ENCODE data around the gene TRIM10.
"Not testable (repeated sequence)": the region's sequence is repeated elsewhere in the genome, so short reads cannot be mapped to it uniquely, and the experiment has no call there.

TRIM10 gene

DNA sequence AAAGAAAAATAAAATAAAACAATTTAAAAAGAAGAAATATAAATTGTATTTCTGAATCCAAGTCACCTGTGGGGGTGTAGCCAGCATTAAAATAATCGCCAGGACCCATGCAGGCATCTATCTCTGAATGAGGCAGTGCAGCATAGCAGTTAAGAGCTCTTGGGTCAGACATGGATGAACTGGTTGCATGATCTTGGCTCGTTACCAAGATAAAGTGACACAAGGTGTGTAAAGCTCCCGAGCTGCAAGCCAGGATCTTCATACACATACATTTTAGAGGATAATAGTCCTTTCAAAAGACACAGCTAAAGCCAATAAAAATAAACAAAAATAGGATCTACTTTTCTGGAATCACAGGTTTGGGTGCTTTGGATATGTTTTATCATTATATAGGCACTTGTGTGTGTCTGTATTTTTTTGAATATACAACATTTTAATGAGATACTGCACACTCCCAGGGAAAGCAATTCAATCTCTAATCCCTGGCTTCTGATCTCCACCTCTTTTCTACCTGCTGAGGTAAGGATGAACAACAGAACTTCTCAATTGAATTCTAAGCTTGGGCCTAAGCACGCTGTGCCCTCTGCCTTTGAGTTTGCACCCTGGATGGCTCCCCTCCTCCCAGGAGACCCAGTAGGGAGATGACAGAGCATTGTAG, 8.9 kb downstream of the TRIM10 start:
- H3K4me1 Mint-ChIP-seq (ENCODE audit: low read depth) = peaks cover 3% of the 10 kb centered on the region
- H3K36me3 Mint-ChIP-seq = no peaks in the 10 kb centered on the region
- peaks cover 25% of the 10 kb centered on the region for H3K27me3 Mint-ChIP-seq

DNA sequence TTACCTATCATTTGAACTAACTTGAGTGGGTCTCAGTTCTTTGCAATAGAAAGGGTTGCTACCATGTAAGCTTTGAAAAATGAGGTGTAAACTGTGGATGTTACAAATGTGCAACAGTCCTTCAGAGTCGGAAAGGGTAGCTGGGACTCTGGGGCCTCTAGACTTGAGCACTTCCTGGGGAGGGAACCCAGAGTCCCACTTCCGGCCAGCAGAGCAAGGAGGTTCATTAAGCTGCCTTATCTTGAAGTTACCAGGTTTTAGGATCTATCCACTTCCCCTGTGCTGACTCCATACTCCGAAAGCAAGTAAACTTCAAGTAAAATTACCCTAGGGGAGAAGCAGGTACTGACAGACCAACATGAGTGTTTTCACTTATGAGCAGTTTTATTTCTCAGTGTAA, 9.4 kb downstream of the TRIM10 start:
- Mint-ChIP-seq H3K9me3 (ENCODE audit: low read depth) (no peaks in the 10 kb centered on the region), H3K4me3 (no peak overlapping the region), H3K36me3 (no peaks in the 10 kb centered on the region), H3K27ac (no peak overlapping the region), H3K27me3 (peaks cover 25% of the 10 kb centered on the region), H3K4me1 (ENCODE audit: low read depth) (peaks cover 3% of the 10 kb centered on the region)

More for the DNA sequence above, 8.9 kb downstream of the TRIM10 start:
- H3K27ac Mint-ChIP-seq = no peak overlapping the region
- no peaks in the 10 kb centered on the region for H3K9me3 Mint-ChIP-seq (ENCODE audit: low read depth)
- no peak overlapping the region for H3K4me3 Mint-ChIP-seq

DNA sequence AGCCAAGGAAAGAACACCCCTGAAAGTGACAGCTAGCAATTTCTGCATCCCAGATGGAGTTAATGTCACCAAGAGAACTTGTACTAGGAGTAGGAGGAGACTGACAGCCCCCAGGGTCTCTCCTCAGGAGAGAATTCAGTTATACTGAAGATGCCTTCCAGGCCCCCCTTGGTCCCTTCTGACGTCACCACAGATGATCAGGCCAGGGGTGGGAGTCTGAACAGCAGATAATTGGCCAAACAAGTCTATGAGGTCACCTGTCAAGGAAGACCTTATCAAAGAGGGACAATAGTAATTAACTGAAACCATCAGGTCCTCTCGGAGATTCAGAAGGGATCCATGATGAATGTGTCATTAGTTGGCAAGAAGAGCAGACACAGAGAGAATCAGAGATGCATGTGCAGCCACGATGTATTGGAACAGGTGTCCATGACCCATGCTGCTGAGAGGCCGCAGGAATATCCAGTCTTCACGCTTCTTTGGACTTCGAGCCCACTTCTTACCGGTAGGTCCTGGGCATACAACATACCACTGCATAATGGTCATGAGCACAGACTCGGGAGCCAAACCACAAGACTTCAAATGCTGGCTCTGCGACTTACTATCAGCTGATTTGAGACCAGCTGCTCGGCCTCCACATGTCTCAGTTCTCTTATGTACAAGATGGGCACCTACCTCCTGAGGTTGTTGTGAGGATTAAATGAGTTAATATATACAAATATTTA, 10.2 kb downstream of the TRIM10 start:
- Mint-ChIP-seq H3K27ac (no peak overlapping the region), H3K4me3 (no peak overlapping the region), H3K36me3 (no peaks in the 10 kb centered on the region), H3K9me3 (ENCODE audit: low read depth) (no peaks in the 10 kb centered on the region), H3K4me1 (ENCODE audit: low read depth) (peaks cover 3% of the 10 kb centered on the region), H3K27me3 (peaks cover 22% of the 10 kb centered on the region)

DNA sequence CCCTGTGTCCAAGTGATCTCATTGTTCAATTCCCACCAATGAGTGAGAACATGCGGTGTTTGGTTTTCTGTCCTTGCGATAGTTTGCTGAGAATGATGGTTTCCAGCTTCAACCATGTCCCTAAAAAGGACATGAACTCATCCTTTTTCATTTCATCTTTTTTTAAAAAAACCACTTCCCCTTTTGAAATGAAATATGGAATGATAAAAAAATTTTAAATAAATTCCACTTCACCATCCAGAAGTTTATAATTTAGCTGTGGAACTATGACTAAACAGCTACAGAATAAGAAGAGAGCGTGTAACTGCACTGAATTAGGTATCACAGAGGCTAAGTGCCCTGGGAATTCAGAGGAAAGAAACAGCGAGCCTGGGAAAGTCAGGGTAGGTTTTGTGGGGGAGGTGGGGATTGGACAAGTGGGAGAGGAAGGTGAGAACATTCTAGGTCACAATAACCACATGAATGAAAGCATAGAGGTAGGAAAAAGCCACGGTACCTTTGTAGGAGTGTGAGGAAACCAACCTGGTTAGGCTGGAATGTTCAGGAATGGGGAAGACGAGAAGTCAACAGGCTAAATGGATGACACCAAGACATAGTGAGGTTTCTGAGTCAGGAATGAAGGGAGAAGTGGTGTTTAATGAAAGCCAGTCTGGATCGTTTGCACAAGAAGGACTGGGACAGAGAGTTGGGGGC, 11.0 kb downstream of the TRIM10 start:
- no peaks in the 10 kb centered on the region for H3K36me3 Mint-ChIP-seq
- peaks cover 22% of the 10 kb centered on the region for H3K27me3 Mint-ChIP-seq
- H3K4me3 Mint-ChIP-seq = no peak overlapping the region
- no peaks in the 10 kb centered on the region for H3K9me3 Mint-ChIP-seq (ENCODE audit: low read depth)
- peaks cover 3% of the 10 kb centered on the region for H3K4me1 Mint-ChIP-seq (ENCODE audit: low read depth)
- no peak overlapping the region for H3K27ac Mint-ChIP-seq

DNA sequence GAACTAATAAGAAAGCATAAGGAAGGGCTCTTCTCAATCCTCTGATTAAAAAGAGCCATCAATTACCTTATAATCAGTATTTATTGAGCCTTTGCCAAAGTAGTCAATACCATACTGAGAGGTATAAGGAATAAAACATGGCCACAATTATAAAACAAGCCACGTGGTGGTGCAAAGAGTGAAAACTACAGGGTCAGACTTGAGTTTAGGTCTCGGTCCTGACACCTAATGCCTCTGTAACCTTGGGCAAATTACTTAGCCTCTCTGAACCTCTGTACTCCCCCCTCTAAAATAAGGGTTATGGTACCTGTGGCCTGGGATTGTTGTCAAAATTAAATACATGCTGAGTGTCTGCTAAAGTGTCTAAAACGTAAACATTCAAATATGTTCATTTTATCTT, 11.8 kb downstream of the TRIM10 start:
- H3K9me3 Mint-ChIP-seq (ENCODE audit: low read depth) = no peaks in the 10 kb centered on the region
- no peak overlapping the region for H3K4me3 Mint-ChIP-seq
- H3K27ac Mint-ChIP-seq = no peak overlapping the region
- H3K36me3 Mint-ChIP-seq = no peaks in the 10 kb centered on the region
- peaks cover 25% of the 10 kb centered on the region for H3K27me3 Mint-ChIP-seq
- peaks cover 3% of the 10 kb centered on the region for H3K4me1 Mint-ChIP-seq (ENCODE audit: low read depth)

DNA sequence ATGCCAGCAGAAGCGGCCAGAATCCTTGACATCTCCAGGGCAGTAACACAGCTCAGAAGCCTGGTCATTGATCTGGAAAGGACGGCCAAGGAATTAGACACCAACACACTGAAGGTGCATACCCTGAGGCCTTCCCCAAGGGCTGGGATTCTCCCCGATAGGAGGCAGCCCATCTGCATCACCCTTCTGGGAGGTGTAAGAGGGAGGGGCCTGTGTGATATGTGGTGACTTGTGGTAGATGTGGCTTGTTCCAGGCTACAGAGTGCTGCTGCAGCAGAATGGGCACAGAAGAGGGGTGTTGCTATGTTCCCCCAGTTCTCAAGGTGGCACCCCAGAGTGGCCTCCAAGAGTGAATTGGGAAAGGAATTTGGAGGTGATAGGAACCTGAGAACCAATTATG, 13.9 kb downstream of the TRIM10 start:
- Mint-ChIP-seq H3K27me3 (peaks cover 33% of the 10 kb centered on the region), H3K36me3 (no peaks in the 10 kb centered on the region), H3K4me3 (no peak overlapping the region), H3K4me1 (ENCODE audit: low read depth) (peaks cover 3% of the 10 kb centered on the region), H3K9me3 (ENCODE audit: low read depth) (no peaks in the 10 kb centered on the region), H3K27ac (no peak overlapping the region)

DNA sequence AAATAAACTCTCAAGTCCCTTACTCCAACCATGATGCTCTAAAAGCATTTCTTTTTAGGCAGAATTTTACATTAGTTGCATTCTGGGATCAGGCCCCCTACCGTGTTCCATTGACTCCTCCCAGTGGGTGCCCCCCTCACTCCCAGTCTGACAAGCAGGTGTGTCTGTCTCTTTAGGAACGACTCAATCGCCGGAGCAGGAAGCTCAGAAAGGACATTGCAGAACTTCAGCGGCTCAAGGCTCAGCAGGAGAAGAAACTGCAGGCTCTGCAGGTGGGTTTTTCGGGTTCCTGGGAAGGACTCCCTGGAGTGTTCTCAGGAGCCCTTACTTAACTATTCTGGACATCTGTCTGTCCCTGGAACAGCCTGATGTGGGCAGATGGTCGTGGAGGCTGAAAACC, 15.2 kb downstream of the TRIM10 start:
- no peaks in the 10 kb centered on the region for H3K9me3 Mint-ChIP-seq (ENCODE audit: low read depth)
- H3K27me3 Mint-ChIP-seq = peaks cover 41% of the 10 kb centered on the region
- no peak overlapping the region for H3K4me3 Mint-ChIP-seq
- no peaks in the 10 kb centered on the region for H3K4me1 Mint-ChIP-seq (ENCODE audit: low read depth)
- H3K27ac Mint-ChIP-seq = no peak overlapping the region
- no peaks in the 10 kb centered on the region for H3K36me3 Mint-ChIP-seq

DNA sequence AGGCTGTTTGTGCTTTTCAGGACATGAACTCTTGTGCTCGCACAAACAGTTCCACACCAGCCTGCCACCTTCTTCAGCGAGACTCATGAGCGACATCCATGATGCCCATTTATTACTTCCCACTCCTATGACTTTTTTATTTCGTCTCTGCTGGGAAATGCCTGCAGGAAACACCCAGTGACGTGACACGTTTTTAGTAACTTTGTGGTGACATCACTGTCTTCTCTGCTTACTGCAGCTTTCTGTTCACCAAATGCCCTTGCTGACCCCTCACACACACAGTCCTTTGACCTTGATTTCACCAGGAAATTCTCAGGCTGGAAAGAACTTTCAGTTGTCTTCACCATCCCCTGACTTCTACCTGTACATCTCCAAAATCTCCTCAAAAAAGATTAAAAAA, 16.2 kb downstream of the TRIM10 start:
- Mint-ChIP-seq H3K27ac (no peak overlapping the region), H3K27me3 (peaks cover 38% of the 10 kb centered on the region), H3K36me3 (no peaks in the 10 kb centered on the region), H3K4me3 (no peak overlapping the region), H3K4me1 (ENCODE audit: low read depth) (no peaks in the 10 kb centered on the region), H3K9me3 (ENCODE audit: low read depth) (no peaks in the 10 kb centered on the region)

DNA sequence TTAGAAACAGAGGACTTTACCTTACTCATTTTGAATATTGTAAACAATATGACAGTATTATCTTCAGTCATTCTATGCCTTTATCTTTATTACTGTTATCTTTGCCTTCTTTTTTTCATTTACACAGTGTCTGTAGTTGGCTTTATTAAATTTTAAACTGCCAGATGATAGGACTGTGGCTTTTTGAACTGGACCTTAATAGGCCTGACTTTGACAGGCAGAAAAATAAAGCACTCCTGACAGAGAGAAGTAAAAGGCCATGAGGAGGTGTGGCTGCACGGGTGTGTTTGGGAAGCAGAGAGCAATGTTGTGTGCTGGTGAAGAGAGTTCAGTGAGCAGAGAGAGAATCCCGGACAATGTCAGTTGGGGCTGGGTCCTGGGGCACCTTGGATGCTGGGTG, 17.2 kb downstream of the TRIM10 start:
- H3K4me3 Mint-ChIP-seq = no peak overlapping the region
- no peak overlapping the region for H3K27ac Mint-ChIP-seq
- H3K9me3 Mint-ChIP-seq (ENCODE audit: low read depth) = no peaks in the 10 kb centered on the region
- no peaks in the 10 kb centered on the region for H3K4me1 Mint-ChIP-seq (ENCODE audit: low read depth)
- no peaks in the 10 kb centered on the region for H3K36me3 Mint-ChIP-seq
- H3K27me3 Mint-ChIP-seq = peaks cover 38% of the 10 kb centered on the region

DNA sequence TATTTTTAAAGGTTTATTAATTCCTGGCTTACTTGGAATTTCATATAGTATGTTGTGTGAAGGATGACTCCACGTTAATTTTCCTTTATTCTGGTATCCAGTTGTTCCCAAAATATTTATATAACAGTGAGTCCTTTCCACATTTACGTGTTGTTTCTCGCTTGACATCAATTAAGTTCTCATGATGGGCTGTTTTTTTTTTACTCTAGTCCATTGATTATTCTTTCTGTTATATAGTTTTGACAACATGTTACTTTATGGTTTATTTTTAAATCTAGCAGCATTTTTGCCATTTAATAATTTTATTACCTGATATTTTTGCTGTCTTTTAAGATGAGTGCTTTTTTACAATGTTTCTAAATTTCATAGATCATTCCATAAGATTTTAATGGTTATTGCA, 18.3 kb downstream of the TRIM10 start:
- no peaks in the 10 kb centered on the region for H3K4me1 Mint-ChIP-seq (ENCODE audit: low read depth)
- H3K4me3 Mint-ChIP-seq = no peak overlapping the region
- H3K27me3 Mint-ChIP-seq = peaks cover 33% of the 10 kb centered on the region
- H3K9me3 Mint-ChIP-seq (ENCODE audit: low read depth) = no peaks in the 10 kb centered on the region
- H3K36me3 Mint-ChIP-seq = no peaks in the 10 kb centered on the region
- no peak overlapping the region for H3K27ac Mint-ChIP-seq

DNA sequence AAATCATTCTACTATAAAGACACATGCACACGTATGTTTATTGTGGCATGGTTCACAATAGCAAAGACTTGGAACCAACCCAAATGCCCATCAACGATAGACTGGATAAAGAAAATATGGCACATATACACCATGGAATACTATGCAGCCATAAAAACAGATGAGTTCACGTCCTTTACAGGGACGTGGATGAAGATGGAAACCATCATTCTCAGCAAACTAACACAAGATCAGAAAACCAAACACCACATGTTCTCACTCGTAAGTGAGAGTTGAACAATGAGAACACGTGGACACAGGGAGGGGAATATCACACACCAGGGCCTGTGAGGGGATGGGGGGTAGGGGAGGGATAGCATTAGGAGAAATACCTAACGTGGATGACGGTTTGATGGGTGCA, 20.8 kb downstream of the TRIM10 start:
- H3K27ac Mint-ChIP-seq; H3K4me1 Mint-ChIP-seq (ENCODE audit: low read depth); H3K4me3 Mint-ChIP-seq; H3K9me3 Mint-ChIP-seq (ENCODE audit: low read depth); H3K36me3 Mint-ChIP-seq: not testable (repeated sequence)
- peaks cover 30% of the 10 kb centered on the region for H3K27me3 Mint-ChIP-seq

DNA sequence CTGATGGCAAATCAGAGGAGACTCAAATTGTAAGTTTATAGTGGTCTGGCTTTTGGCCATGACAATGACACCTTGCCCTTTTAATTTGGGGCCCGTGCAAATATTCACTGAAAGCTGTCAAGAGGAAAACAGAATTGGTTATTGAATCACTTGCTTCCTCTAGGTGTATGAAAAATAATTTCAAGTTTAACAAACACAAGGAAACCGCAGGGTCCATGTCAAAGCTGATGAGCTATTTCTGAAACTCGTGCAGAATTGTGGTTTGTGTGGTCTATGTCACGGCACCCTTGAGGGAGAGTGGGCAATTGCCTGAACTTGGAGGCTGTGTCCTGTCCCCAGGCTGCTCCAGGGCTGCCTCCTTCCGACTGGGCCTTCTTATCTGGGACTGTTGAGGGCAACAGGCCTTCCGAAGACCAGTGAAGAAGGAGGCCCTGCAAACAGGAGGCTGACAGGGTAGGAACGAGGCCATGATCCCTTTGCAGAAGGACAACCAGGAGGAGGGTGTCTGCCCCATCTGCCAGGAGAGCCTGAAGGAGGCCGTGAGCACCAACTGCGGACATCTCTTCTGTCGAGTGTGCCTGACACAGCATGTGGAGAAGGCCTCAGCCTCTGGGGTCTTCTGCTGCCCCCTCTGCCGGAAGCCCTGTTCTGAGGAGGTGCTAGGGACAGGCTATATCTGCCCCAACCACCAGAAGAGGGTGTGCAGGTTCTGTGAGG, 24.3 kb downstream of the TRIM10 start:
- peaks cover 22% of the 10 kb centered on the region for H3K27me3 Mint-ChIP-seq
- H3K36me3 Mint-ChIP-seq = no peaks in the 10 kb centered on the region
- H3K4me1 Mint-ChIP-seq (ENCODE audit: low read depth) = no peaks in the 10 kb centered on the region
- no peak overlapping the region for H3K27ac Mint-ChIP-seq
- H3K9me3 Mint-ChIP-seq (ENCODE audit: low read depth) = no peaks in the 10 kb centered on the region
- no peak overlapping the region for H3K4me3 Mint-ChIP-seq

DNA sequence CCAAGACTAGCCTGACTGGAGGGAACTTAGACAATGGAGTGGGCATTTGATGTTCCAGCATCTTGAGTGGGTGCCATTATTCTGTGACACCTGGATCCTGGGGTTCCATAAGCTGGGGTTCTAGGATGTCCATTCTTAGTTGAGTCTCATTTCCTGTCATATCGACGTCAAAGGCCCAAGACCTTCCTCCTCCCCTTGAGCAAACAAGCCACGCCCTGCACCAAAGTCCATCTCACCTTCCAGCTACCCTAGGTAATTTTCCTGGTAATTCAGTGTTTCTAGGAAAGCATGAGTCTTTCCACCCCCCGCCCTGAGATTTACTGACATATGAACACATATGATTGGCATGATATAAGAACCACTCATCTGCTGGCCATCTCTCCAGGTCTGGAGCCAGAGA, 25.3 kb downstream of the TRIM10 start, which contains the start of gene TRIM40:
Gene TRIM40 (plus strand): TSS at position 384 of the 400 bp plus-strand sequence. CDS start 897 bp downstream, outside the sequence.
- peaks cover 21% of the 10 kb centered on the region for H3K27me3 Mint-ChIP-seq
- H3K36me3 Mint-ChIP-seq = no peaks in the 10 kb centered on the region
- peaks cover 3% of the 10 kb centered on the region for H3K4me1 Mint-ChIP-seq (ENCODE audit: low read depth)
- H3K9me3 Mint-ChIP-seq (ENCODE audit: low read depth) = no peaks in the 10 kb centered on the region
- no peak within 1 kb of the TSS for H3K4me3 Mint-ChIP-seq
- H3K27ac Mint-ChIP-seq = no peak within 1 kb of the TSS

DNA sequence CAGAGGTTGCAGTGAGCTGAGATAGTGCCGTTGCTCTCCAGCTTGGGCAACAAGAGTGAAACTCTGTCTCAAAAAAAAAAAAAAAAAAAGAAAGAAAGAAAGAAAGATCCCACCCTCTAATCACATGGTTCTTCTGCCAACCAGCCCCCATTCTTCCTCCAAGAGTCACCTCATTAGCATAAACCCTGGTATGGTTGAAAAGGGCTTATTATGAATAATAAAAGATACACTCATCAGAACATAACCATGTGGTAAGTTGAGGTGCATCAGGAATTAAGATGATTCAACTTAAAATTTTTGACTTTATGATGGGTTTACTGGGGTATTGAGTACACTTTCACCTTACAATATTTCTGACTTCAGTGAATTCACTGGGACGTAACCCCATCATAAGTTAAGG, 25.9 kb downstream of the TRIM10 start:
- H3K4me1 Mint-ChIP-seq (ENCODE audit: low read depth) = peaks cover 7% of the 10 kb centered on the region
- no peak overlapping the region for H3K4me3 Mint-ChIP-seq
- H3K27me3 Mint-ChIP-seq = peaks cover 20% of the 10 kb centered on the region
- H3K36me3 Mint-ChIP-seq = no peaks in the 10 kb centered on the region
- H3K27ac Mint-ChIP-seq = no peak overlapping the region
- H3K9me3 Mint-ChIP-seq (ENCODE audit: low read depth) = no peaks in the 10 kb centered on the region

DNA sequence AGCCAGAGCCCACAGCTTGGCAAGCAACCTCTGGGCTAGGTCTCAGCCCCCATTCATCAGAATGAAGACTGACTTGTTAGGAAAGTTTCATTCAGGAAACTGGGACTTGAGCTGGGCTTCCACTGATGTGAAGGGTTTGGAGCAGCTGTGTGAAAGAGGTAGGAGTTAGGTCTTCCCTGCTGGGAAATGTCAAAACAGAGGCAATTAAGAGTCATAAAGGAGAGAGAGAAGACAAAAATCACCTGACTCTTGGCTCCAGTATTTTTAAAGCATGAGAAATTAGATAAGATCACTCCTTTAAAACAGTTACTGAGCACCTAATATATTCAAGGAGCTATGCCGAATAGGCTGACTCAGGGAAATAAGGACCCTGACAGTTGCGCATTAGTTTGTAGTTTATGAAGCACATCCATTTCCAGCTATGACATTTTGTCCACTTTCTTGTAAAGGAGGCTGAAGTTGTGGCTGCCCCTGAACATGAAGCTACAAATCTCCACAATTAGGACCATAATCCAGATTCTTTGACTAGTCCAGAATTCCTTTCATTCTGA, 29.0 kb downstream of the TRIM10 start:
- Mint-ChIP-seq H3K27ac (no peak overlapping the region), H3K36me3 (no peaks in the 10 kb centered on the region), H3K9me3 (ENCODE audit: low read depth) (no peaks in the 10 kb centered on the region), H3K4me1 (ENCODE audit: low read depth) (peaks cover 9% of the 10 kb centered on the region), H3K4me3 (no peak overlapping the region), H3K27me3 (peaks cover 34% of the 10 kb centered on the region)

Measured in activated naive CD8-positive, alpha-beta T cell (primary cell).